Endothelial cell of umbilical vein (primary cell): ENCODE data around the gene NEMP2. TPM values are rescaled to one million over a fixed set of nuclear protein-coding genes. Genes with fewer than 3 reads are reported as not detected.
"Not testable (repeated sequence)": the region's sequence is repeated elsewhere in the genome, so short reads cannot be mapped to it uniquely, and the experiment has no call there.

Experiments used
- BruUV-seq: library from RNA; stranded (reverse); fragments of 400-500 nt; replicated peaks from 2 replicates; lab custom pipeline; 2021; lab: Mats Ljungman, UMichigan
- CTCF ChIA-PET: fragments of 300-600, 350-600 bp; sonication (Branson Sonifier 250); formaldehyde crosslinking; loops from one replicate; lab custom pipeline; 2021; ENCODE audit warnings: antibody characterized with exemption, inconsistent platforms; lab: Charles Lee
- POLR2A ChIA-PET: fragments of 300-600, 350-600 bp; sonication (Branson Sonifier 250); formaldehyde crosslinking; loops from one replicate; lab custom pipeline; 2021; ENCODE audit warnings: antibody characterized with exemption, inconsistent platforms; lab: Charles Lee
- DNase-seq: peaks from one replicate; pipeline ENCODE4 v3.0.0-alpha.2; 2011; ENCODE audit warnings: low read depth, low spot score
- FAIRE-seq: peaks from 2 replicates; lab custom pipeline; 2011; peaks lifted over from hg19 to GRCh38; lab: Jason Lieb, UNC
- H2AFZ ChIP-seq: 2 replicates; pipeline ENCODE4 v1.6.0; 2012; ENCODE audit warnings: low read depth, low read length, control low read depth, inconsistent platforms
- H3K27ac ChIP-seq: 2 replicates; pipeline ENCODE4 v1.5.1; 2011; ENCODE audit warnings: low read depth, mild to moderate bottlenecking, control low read depth, low read length, moderate library complexity; ENCODE audit not compliant: insufficient read depth
- H3K27me3 ChIP-seq, 2 experiments: 2 replicates each; pipeline versions ENCODE4 v1.6.0 to v1.6.1; 2011; ENCODE audit warnings: low read length in 2 of 2, mixed read lengths in 1 of 2; ENCODE audit not compliant: control insufficient read depth in 2 of 2, insufficient read depth in 2 of 2
- H3K36me3 ChIP-seq, 2 experiments: 2 replicates in 1 of 2; 3 replicates in 1 of 2; pipeline ENCODE4 v1.5.1; 2011; ENCODE audit warnings: low read length in 2 of 2, mild to moderate bottlenecking in 1 of 2, moderate library complexity in 1 of 2; ENCODE audit not compliant: control insufficient read depth in 2 of 2, insufficient read depth in 2 of 2; ENCODE audit errors: extremely low read depth in 1 of 2
- H3K4me1 ChIP-seq: 3 replicates; pipeline ENCODE4 v1.5.1; 2011; ENCODE audit warnings: mild to moderate bottlenecking, low read length; ENCODE audit not compliant: control insufficient read depth, insufficient read depth; ENCODE audit errors: extremely low read depth
- H3K4me2 ChIP-seq: 2 replicates; pipeline ENCODE4 v1.6.1; 2011; ENCODE audit warnings: low read length, control low read depth, mixed read lengths; ENCODE audit not compliant: insufficient read depth
- H3K4me3 ChIP-seq, 3 experiments: fragments of 200-600 bp in 1 of 3; sonication (generic), shearing (Covaris generic) in 1 of 3; replicated peaks in 1 of 3; 2 replicates each; pipeline ENCODE4 v1.5.1; 2011 to 2016; ENCODE audit warnings: control low read depth in 3 of 3, low read length in 3 of 3, mild to moderate bottlenecking in 2 of 3, inconsistent platforms in 1 of 3, low read depth in 1 of 3, moderate library complexity in 1 of 3; ENCODE audit not compliant: insufficient read depth in 1 of 3
- H3K79me2 ChIP-seq: 2 replicates; pipeline ENCODE4 v1.6.0; 2012; ENCODE audit warnings: low read length, inconsistent platforms; ENCODE audit not compliant: control insufficient read depth, insufficient read depth
- H3K9ac ChIP-seq: replicated peaks from 2 replicates; pipeline ENCODE3; 2011; ENCODE audit warnings: low read length, control low read depth; ENCODE audit not compliant: insufficient read depth; ENCODE audit errors: extremely low read depth
- H3K9me1 ChIP-seq: replicated peaks from 3 replicates; pipeline ENCODE4 v1.6.0; 2011; ENCODE audit warnings: mild to moderate bottlenecking, low read length; ENCODE audit not compliant: control insufficient read depth, insufficient read depth; ENCODE audit errors: extremely low read depth
- H3K9me3 ChIP-seq: replicated peaks from 2 replicates; pipeline ENCODE4 v1.5.1; 2012; ENCODE audit warnings: low read length, inconsistent platforms; ENCODE audit not compliant: control insufficient read depth, insufficient read depth
- H4K20me1 ChIP-seq: replicated peaks from 2 replicates; pipeline ENCODE3; 2011; ENCODE audit warnings: mild to moderate bottlenecking, low read length; ENCODE audit not compliant: control insufficient read depth, insufficient read depth; ENCODE audit errors: extremely low read depth
- CTCF ChIP-seq, 2 donors: IDR thresholded peaks; 1 replicate in 1 of 2; 2 replicates in 1 of 2; pipeline ENCODE4 v1.5.1; 2011; ENCODE audit warnings: low read length in 2 of 2, mild to moderate bottlenecking in 2 of 2, moderate library complexity in 2 of 2, control low read depth in 1 of 2, inconsistent platforms in 1 of 2, low read depth in 1 of 2; ENCODE audit not compliant: insufficient read depth in 1 of 2; ENCODE audit errors: extremely low read depth in 1 of 2
- EZH2 ChIP-seq: IDR thresholded peaks from 2 replicates; pipeline ENCODE4 v1.6.1; 2012; ENCODE audit warnings: borderline replicate concordance, low read depth, mild to moderate bottlenecking, moderate library complexity, low read length, inconsistent platforms; ENCODE audit not compliant: severe bottlenecking
- FOS ChIP-seq: IDR thresholded peaks from 2 replicates; pipeline ENCODE4 v1.6.1; 2011; ENCODE audit warnings: mild to moderate bottlenecking, low read length, moderate library complexity, borderline replicate concordance; ENCODE audit not compliant: insufficient read depth
- GATA2 ChIP-seq: IDR thresholded peaks from 2 replicates; pipeline ENCODE4 v1.7.0; 2011; ENCODE audit warnings: low read depth, mild to moderate bottlenecking, moderate library complexity, mixed read lengths, low read length; ENCODE audit not compliant: insufficient read length, insufficient read depth
- JUN ChIP-seq: IDR thresholded peaks from 2 replicates; pipeline ENCODE4 v1.6.1; 2011; ENCODE audit warnings: borderline replicate concordance, low read depth; ENCODE audit not compliant: insufficient read length, insufficient read depth
- MAX ChIP-seq: IDR thresholded peaks from 2 replicates; pipeline ENCODE4 v1.6.1; 2011; ENCODE audit not compliant: insufficient read depth, insufficient read length
- MYC ChIP-seq: IDR thresholded peaks from one replicate; pipeline ENCODE4 v1.6.1; 2011; ENCODE audit warnings: mild to moderate bottlenecking, low read depth, low read length
- POLR2A ChIP-seq: IDR thresholded peaks from 2 replicates; pipeline ENCODE4 v1.6.1; 2012; ENCODE audit warnings: low read depth, mild to moderate bottlenecking, control low read depth, low read length
- POLR2AphosphoS5 ChIP-seq: IDR thresholded peaks from 2 replicates; pipeline ENCODE4 v1.6.1; 2012; ENCODE audit warnings: low read depth, mild to moderate bottlenecking, control low read depth, low read length, moderate library complexity; ENCODE audit not compliant: insufficient read depth
- dilution Hi-C: fragments of 300-500 bp; cut with MboI; formaldehyde crosslinking; loops from one replicate; pipeline ENCODE4 v1.15.0; 2019; ENCODE audit warnings: low sequenced_read_pairs; ENCODE audit not compliant: extremely low pct_ligation_motif_present
- intact Hi-C: fragments of 100-400 bp; cut with micrococcal nuclease; formaldehyde crosslinking; loops from one replicate; pipeline ENCODE4 v1.10.0; 2022
- polyA plus RNA-seq, 4 experiments: library from polyadenylated mRNA; depleted of rRNA in 3 of 4; stranded (reverse) in 3 of 4; unstranded in 1 of 4; fragments of >200 nt; gene quantifications; 2 replicates each; pipeline versions ENCODE4 v1.2.1 to v1.2.3, GENCODE V29; 2011 to 2012; ENCODE audit warnings: missing spikeins in 1 of 4
- total RNA-seq: library from RNA; stranded (reverse); gene quantifications from 2 replicates; pipeline ENCODE4 v1.2.3, GENCODE V29; 2021

Gene NEMP2
- total and polyA plus RNA-seq, 2 donors (not counting 3 experiments of a cell fraction or from before 2014, with no cell fraction given) = 3.1 to 8.4 TPM

- no peaks in the 10 kb centered on the region for H3K9me1 ChIP-seq
- H2AFZ ChIP-seq = no peak overlapping the region
- H3K4me1 ChIP-seq = no peaks in the 10 kb centered on the region
- TF ChIP-seq FOS (no peak), POLR2AphosphoS5 (no peak), MYC (no peak), MAX (no peak), JUN (no peak), POLR2A (no peak), CTCF (IDR thresholded peaks at IDR 0.05; ENCODE audit: extremely low read depth in 1 of 2, insufficient read depth in 1 of 2, low read depth in 1 of 2, low read length in 2 of 2) (no peak), EZH2 (no peak), GATA2 (no peak)
- no peak overlapping the region for H3K4me2 ChIP-seq
- H3K36me3 ChIP-seq = no peaks in the 10 kb centered on the region
- H4K20me1 ChIP-seq = no peaks in the 10 kb centered on the region
- no peak overlapping the region for H3K27ac ChIP-seq
- H3K9ac ChIP-seq = no peak overlapping the region
- no TSS peak for BruUV-seq
- H3K9me3 ChIP-seq = no peaks in the 10 kb centered on the region
- no peaks in the 10 kb centered on the region for H3K79me2 ChIP-seq
- no peak overlapping the region for H3K4me3 ChIP-seq
- no peaks in the 10 kb centered on the region for H3K27me3 ChIP-seq
- POLR2A ChIA-PET = no interaction called here
- CTCF ChIA-PET = no interaction called here
- FAIRE-seq = no peak
- intact Hi-C loops (no loop called here), dilution Hi-C loops (no loop called here)
- DNase-seq = no peak
Measured at GRCh38 chr2:190497428-190497827, 37.1 kb downstream of the NEMP2 start.

GRCh38 chr2:190494600-190495227 is 39.8 kb downstream of the NEMP2 start:
- H4K20me1 ChIP-seq, H3K9me3 ChIP-seq, H3K9ac ChIP-seq, dilution Hi-C loops, H3K79me2 ChIP-seq, H3K4me2 ChIP-seq, intact Hi-C loops, H2AFZ ChIP-seq, H3K4me3 ChIP-seq, H3K27me3 ChIP-seq, H3K36me3 ChIP-seq, POLR2A ChIA-PET, H3K9me1 ChIP-seq, DNase-seq, H3K4me1 ChIP-seq, H3K27ac ChIP-seq, FAIRE-seq, BruUV-seq: not testable (repeated sequence)
- CTCF ChIA-PET = interaction anchor here (0.9 kb wide), 1 partner anchor 14 kb away, joined by 3 read pairs; no protein-coding TSS in a partner anchor
